IPS-15b (cell line): ENCODE measurements around the gene TEX52.

Source experiments
- H3K27me3 ChIP-seq: one replicate; pipeline ENCODE4 v1.6.1; 2013; ENCODE audit warnings: low read length; ENCODE audit not compliant: control insufficient read depth, insufficient read depth
- H3K36me3 ChIP-seq: one replicate; pipeline ENCODE4 v1.6.1; 2013; ENCODE audit warnings: low read length; ENCODE audit not compliant: control insufficient read depth, insufficient read depth
- H3K4me1 ChIP-seq: one replicate; pipeline ENCODE4 v1.6.1; 2013; ENCODE audit warnings: mild to moderate bottlenecking, low read length; ENCODE audit not compliant: control insufficient read depth, insufficient read depth
- H3K4me3 ChIP-seq: one replicate; pipeline ENCODE4 v1.5.1; 2013; ENCODE audit warnings: low read depth, low read length
- H3K9ac ChIP-seq: one replicate; pipeline ENCODE4 v1.6.1; 2013; ENCODE audit warnings: low read depth, mild to moderate bottlenecking, low read length
- H3K9me3 ChIP-seq: one replicate; pipeline ENCODE4 v1.6.1; 2013; ENCODE audit warnings: mild to moderate bottlenecking, low read length; ENCODE audit not compliant: control insufficient read depth, insufficient read depth

The TEX52 gene

DNA sequence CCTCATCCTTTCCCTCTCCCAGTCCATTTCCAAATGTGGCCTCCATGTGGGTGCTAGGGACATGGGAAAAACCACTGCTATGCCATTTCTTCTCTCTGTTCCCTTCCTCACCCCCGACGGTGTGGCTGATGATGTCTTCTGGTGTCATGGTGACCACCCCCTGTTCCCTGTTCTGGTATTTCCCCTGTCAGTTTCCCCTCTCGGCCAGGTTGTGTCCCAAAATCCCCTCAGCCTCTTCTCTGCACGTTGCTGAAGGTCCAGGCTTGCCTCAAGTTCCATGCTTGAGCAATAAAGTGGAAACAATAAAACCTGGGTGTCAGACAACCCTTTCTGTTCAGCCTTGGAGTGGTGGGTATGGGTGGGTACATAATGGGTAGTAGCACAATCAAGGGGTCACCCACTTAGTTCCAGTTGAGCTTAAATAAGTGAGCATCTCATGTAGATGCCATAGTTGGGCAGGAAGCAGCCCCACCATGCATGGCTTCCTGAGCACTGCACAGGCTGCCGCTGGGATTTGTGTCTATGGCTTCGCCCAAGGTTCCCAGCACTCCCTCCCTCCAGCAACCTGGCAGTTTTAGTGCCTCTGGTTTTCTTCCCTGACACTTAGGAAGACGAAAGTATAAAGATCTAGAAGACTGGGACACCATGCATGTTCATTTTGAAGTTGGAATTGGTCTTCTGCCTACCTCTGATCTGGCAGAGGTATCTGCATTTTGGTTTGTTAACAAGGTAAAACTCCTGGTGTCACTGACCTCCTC lies 53.0 kb downstream of the TEX52 start:
- Histone ChIP-seq H3K36me3 (peaks cover 52% of the 10 kb centered on the region), H3K4me1 (no peaks in the 10 kb centered on the region), H3K9ac (no peak overlapping the region), H3K4me3 (no peak overlapping the region), H3K27me3 (no peaks in the 10 kb centered on the region), H3K9me3 (no peaks in the 10 kb centered on the region)

DNA sequence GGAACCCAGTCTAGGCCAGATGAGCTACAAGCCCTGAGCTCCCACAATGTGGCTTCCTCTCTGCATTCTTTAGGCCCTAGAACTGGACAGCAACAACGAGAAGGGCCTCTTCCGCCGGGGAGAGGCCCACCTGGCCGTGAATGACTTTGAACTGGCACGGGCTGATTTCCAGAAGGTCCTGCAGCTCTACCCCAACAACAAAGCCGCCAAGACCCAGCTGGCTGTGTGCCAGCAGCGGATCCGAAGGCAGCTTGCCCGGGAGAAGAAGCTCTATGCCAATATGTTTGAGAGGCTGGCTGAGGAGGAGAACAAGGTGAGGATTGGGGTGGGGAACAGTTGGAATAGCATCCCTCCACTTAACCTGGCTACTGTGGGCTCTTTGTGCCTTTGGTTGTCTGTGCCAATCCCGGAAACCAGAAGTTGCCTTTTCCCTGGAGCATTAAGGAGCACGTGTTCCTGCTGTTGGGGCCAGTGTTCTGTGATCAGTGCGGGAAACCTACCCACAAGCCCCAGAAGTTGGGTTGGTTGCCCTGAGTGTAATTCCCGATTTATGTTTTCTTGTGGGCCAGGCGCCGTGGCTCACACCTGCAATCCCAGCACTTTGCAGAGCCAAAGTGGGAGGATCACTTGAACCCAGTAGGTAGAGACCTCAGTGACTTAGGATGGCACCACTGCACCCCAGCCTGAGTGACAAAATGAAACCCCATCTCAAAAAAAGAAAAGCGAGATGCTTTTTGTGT lies 55.6 kb downstream of the TEX52 start:
- Histone ChIP-seq H3K4me1 (no peaks in the 10 kb centered on the region), H3K9ac (no peak overlapping the region), H3K36me3 (peaks cover 64% of the 10 kb centered on the region), H3K9me3 (no peaks in the 10 kb centered on the region), H3K27me3 (no peaks in the 10 kb centered on the region), H3K4me3 (no peak overlapping the region)

DNA sequence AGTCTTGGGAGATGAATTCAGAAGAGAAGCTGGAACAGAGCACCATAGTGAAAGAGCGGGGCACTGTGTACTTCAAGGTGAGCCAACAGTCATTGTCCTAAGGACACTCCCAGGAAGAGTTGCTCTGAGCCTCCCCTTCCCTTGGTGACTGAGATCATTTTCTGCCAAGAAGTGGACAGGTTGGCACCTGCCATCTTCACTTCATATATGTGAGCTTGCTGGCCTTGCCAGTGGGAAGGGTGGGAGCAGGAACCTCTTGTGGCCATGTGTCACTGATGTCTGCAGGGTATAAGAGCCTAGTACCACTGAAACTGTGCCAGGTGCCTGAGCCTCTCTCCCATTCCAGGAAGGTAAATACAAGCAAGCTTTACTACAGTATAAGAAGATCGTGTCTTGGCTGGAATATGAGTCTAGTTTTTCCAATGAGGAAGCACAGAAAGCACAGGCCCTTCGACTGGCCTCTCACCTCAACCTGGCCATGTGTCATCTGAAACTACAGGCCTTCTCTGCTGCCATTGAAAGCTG lies 56.7 kb downstream of the TEX52 start:
- peaks cover 64% of the 10 kb centered on the region for H3K36me3 ChIP-seq
- H3K4me1 ChIP-seq: no peaks in the 10 kb centered on the region
- no peak overlapping the region for H3K9ac ChIP-seq
- H3K4me3 ChIP-seq: no peak overlapping the region
- H3K9me3 ChIP-seq: no peaks in the 10 kb centered on the region
- no peaks in the 10 kb centered on the region for H3K27me3 ChIP-seq
